Occipital lobe (tissue), 3 donors: Measurements from ENCODE around the gene PRKD2. TPM values are rescaled to one million over a fixed set of nuclear protein-coding genes. Genes with fewer than 3 reads are reported as not detected.
"Not testable (repeated sequence)": the region's sequence is repeated elsewhere in the genome, so short reads cannot be mapped to it uniquely, and the experiment has no call there.

Experiments
- DNase-seq: peaks from one replicate; lab custom pipeline; 2025; lab: John Stamatoyannopoulos, UW
- small RNA-seq: library from RNA; depleted of rRNA; stranded (forward); fragments of <200 nt; gene quantifications from one replicate; pipeline ENCODE3, GENCODE V24; 2014
- total RNA-seq: library from RNA; depleted of rRNA; stranded (reverse); fragments of >200 nt; gene quantifications from one replicate; pipeline ENCODE4 v1.2.3, GENCODE V29; 2014

The PRKD2 gene
- total RNA-seq, 1 donor from 2014 or later = 4.7 TPM

DNA sequence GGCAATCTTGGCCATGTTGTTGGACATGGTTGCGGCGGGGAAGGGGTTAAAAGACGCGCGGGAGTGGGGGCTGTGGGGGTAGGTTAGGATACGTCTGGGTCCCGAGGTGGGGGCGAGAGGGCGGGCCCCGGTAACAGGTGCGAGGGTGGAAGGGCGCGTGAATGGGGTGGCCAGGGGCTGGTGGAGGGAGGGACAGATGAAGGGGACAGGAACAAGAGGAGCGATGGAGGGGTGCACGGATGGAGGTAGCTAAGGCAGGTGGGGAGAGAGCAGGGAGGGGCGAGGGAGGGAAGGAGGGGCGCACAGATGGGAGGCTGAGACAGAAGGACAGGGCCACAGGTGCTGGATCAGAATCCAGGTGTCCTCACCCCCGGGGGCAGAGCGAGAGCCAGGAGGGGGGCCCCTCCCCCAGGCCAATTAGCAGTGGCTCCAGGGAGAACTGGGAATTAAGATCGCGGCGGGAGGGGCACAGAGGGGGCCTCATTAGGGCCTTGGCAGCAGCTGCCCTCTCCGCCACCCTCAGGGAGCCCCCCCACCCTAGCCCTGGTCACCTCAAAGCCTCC is 82.2 kb downstream of the PRKD2 start:
- DNase-seq = no peak

DNA sequence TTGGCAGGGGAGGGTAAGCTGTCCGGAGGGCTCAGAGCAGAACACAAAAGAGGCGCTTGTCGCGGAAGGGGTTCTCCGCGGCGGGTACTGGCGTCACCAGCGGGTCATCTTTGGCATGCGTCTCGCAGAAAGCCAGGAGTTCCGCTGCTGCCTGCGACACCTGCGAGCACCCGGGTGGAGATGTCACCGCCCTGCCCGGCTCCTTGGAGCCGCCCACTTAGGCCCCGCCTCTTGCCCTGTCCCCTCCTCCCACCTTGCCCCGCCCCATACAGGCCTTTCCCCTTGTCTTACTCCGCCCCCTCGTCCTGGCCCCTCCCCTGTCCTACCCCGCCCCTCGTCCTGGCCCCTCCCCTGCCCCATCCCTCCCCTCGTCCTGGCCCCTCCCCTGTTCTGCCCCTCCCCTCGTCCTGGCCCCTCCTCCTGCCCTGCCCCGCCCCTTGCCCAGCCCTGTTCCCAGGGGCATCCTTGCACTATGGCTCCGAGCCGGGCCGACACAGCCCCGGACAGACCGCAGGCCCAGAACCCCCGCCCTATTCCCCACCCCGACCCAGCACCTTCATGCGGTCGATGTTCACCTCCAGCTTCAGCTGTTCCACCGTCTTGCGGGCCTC is 82.8 kb downstream of the PRKD2 start:
- DNase-seq = peak; percentile 71

DNA sequence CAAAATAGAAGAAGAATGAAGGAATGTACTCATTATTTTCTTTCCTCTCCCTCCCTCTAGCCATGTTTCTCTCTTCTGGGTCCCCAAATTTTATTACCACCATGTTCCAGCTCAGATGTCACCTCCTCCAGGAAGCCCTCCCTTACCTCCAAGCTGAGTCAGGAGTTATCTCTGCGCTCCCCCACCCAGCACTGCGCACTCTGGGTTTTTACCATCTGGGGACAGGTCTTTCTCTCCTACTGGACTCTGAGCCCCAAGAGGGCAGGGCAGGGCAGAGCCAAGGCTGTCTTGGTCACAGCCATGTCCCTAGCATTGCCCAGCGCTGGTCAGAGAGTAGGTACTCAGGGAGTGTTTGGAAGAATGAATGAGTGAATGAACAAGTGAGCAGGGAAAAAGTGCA is 83.8 kb downstream of the PRKD2 start:
- no peak for DNase-seq

DNA sequence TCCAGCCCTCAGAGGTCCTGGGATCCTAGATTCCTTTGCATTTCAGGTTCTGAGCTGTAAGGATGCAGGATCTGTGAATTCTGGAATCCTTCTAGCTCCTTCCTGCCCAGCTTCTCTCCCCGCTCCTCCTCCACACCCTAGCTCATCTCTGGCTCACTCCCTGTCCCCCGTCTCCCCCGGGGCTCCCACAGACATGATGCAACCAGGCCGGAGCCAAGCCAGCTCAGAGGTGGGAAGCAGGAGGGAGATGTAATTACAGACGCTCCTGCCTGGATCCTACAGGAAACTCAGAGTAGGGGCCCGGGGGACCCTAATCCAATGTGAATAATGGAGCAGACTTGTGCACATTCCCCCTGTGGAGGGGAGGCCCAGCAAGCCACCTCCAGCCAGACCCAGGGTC is 85.4 kb downstream of the PRKD2 start:
- no peak for DNase-seq

DNA sequence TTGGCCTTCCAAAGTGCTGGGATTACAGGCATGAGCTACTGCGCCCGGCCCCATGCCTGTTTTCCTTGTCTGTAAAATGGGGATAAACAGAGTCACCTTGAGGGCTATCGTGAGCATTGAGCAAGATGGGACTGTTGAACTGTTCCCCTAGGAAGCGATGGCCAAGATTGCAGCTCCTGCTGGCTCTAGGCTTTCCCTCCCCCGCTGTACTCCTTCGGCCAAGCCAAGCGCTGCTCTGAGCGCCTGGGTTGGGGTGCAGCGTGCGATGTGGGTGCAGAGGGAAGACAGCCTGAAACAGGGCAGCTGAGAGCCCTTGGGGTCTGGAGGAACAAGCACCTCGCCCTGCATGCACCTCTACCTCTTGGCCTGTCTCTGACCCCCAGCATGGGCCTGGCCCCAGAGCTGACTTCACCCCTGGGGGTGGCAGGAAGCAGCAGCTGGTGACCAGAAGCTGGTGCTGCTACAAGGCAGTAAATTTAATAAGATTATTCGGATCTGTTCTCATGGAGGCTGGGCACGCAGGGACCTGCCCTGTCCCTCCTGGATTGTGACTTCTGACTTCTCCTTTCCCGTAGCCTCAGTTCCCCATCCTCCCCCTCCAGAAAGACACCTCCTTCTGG is 86.2 kb downstream of the PRKD2 start:
- DNase-seq = no peak

DNA sequence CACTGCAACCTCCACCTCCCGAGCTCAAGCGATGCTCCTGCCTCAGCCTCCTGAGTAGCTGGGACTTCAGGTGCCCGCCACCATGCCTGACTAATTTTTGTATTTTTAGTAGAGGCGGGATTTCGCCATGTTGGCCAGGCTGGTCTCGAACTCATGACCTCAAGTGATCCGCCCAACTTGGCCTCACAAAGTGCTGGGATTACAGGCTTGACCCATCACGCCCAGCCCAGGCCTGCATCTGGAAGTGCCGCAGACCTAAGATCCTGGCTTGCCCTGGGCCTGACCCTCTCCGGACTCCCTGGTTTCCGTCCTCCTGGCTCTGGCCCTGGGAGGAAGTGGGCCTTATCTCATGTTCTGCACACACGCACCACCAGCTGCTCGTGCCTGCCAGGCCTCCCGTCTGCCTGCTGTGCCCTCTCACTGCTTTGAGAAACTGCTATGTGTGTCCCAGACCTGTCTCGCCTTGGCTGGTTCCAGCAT is 87.3 kb downstream of the PRKD2 start:
- DNase-seq = no peak

DNA sequence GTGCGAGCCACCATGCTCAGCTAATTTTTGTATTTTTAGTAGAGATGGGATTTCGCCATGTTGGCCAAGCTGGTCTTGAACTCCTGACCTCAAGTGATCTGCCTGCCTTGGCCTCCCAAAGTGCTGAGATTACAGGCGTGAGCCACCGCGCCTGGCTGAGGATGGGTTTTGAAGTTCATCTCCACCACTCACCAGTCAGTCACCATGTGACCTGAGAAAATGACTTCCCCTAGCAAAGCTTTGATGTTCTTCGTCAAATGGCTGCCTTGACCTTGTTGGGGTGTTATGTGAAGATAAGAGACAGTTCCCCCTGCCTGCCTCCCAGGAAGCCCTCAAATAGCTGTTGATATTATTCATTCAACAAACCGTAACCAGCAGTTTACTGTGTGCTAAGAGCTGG is 87.9 kb downstream of the PRKD2 start:
- DNase-seq = not testable (repeated sequence)

DNA sequence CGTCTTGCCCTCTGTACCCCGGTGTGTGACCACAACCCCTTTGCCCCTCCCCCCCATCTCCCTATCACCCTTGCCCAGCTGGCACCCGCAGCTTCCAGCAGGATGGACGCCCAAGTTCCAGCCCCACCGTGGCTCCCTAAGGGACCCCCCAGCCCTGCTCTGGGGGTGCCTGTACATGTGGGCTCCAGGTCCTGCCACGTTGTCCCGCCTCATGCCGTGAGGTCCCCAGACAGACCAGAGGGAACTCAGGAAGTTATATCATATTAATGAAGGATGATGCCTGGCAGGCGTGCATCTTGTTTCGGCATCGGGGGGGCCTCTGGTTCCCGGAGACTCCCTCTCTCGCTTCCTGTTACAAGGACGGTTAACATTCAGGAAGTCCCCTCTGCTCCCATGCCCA is 90.5 kb downstream of the PRKD2 start:
- no peak for DNase-seq

DNA sequence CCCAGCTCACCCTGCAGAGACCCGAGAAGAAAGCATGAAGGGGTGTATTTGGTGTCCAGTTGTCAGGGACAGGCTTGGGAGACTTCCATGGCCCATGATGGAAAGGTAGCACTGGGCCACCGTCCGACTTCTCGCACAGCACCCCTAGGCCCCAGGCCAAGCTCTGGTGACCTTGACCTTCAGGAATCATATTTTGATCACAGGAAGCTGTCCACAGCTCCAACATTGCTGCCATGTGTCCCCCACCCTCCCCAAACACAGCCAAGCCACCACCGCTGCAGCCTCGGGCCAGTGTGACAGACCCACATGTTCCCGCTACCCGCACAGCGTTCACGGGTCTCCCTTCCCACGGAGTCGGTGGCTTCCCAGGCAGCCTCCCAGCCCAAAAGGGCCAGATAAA is 91.2 kb downstream of the PRKD2 start:
- no peak for DNase-seq

DNA sequence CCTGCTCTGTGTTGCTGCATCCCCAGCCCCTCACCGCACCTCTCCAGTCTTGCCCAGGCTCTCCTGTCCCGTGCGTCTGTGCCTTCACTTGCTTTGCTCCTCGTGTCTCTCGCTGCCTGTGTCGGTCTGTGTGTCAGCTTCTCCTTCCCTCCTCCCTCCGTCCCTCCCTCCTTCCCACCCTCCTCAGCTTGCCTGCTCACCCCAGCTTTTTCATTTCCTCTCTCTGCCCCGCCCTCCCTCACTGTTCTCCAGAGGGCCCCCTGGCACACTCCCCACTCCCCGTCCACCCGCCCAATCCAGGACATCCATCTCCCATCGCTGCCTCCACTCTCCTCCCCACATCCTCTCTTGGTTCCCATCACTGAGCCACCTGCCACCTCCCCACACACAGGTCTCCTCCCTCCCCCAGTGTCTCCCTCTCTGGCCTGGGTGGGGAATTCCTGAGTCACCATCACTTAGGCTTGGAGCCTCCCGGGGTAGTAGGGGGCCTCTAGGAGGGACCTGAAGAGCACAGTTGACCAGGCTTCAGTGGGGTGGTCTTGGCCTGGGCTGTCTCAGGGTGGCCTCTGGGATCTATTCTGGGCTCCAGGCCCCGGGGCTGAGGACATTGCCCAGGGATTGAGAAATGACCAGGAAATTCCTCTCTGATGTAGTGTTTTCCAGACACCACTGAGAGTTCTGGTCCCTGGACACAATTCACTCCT is 91.8 kb downstream of the PRKD2 start, which contains the start of gene PTGIR:
PTGIR (minus strand) TSS at position 132 of the 704 bp plus-strand sequence. CDS start 864 bp downstream, outside the sequence.
- DNase-seq = no peak

Small RNAs within 50 kb of the gene (small RNA-seq; reads per million reads assigned to genes)
- gene MIR320E (not detected), gene RF00019 (not detected), gene RN7SL364P (2.8 reads per million, percentile 86 among the genes with 10 or more reads in this experiment)

Other genes with a start within 250 kb of the PRKD2 start
- 58.5 TPM for gene PNMA8A, start 245.6 kb downstream of the PRKD2 start, total RNA-seq
- gene PNMA8B, start 221.2 kb downstream of the PRKD2 start, total RNA-seq = 17.5 TPM
- 224 TPM for gene CALM3, start 115.8 kb downstream of the PRKD2 start, total RNA-seq
- not detected for gene PTGIR, start 92.0 kb downstream of the PRKD2 start, total RNA-seq
- not detected for gene GNG8, start 80.9 kb downstream of the PRKD2 start, total RNA-seq
- gene DACT3, start 55.9 kb downstream of the PRKD2 start, total RNA-seq = 14.5 TPM
- 11.7 TPM for gene FKRP, start 28.9 kb upstream of the PRKD2 start, total RNA-seq
- gene STRN4, start 29.3 kb upstream of the PRKD2 start, total RNA-seq = 85.2 TPM
- 3.3 TPM for gene SLC1A5, start 71.5 kb upstream of the PRKD2 start, total RNA-seq
- gene AP2S1, start 133.7 kb upstream of the PRKD2 start, total RNA-seq = 49.1 TPM
- 76.3 TPM for gene ARHGAP35, start 143.9 kb upstream of the PRKD2 start, total RNA-seq